ENCODE data around the gene SCARB2.

The SCARB2 gene

DNA sequence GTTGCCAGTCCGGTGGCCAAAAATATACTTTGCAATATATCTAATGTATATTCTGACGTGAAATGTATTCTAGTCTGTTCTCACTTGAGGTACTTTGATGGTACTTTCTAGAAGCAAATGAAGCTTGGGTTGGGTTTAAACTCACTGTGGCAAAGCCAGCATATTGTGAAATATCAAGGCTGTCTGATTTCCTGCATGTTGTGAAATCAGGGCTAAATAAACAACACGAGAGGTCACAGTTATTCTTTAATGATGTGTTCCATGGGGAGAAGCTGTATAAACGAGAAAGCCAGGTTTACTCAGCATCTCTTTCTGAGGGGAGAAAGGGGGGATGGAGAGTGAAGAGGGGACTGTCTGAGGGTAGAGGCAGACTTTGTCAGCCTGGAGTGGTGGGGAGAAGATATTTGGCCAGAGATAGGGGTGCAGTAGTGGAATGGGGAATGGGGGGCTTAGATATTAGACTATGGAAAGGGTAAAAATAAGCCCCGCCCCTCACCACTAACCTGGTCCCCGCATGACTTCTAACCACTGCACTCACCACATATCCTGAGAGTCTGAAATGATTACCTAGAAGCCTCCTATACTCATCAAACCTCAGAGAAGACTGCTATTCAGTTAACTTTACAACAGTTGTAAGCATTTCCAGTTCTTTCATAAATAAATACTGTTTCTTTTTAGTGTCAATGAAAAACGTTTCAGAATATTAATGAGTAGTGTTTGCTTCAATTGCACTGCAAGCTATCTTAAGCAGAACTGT lies 5.9 kb upstream of the SCARB2 start:
- DNase-seq = no peak

DNA sequence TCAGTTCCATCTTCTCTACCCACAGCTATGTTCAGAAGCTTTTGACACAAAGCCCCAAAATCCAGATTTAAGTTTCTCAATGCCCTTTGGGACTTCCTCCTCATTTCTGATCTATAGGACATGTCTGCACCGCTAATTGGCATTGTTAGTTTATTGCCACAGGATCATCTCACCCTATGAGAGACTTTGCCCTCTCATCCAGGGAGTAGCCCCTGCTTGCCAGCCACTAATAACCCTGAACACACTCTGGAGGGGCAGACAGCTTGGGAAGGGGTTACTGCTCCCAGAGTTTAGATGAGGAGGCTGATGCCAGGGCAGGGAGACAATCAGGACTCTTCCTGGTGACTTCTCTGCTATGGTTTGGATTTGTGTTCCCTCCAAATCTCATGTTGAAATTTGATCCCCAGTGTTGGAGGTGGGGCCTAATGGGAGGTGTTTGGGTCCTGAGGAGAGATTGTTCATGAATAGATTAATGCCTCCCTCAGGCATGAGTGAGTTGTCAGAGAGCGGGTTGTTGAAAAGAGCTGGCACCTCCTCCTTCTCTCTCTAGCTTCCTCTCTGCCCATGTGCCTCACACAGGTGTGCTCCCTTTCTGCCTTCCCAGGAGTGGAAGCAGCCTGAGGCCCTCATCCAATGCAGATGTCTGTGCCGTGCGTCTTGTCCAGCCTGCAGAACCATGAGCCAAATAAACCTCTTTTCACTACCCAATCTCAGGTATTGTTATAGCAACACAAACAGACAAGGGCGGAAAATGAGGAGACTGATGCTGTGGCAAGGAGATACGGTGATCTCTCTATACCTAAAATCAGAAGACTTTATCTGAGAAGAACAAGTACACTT lies 3.6 kb upstream of the SCARB2 start:
- no peak for DNase-seq

DNA sequence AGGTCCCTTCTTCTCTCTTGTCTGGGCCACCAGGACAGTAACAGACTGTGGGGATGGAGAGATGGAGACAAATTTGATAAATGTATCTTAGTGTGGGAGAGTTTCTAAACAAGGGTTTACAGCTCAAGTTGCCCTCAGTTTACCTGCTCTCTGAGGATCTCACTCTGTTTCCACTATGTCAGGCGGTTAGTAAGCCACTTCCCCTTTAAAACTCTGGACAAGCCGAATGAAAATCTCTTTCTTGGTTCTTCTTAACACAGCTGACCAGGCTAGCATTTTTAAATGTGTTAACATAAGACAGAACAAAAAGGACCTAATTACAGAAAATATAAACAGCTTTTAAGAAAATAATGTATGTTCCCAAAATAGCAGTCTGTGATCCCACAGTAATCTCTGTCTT lies 2.9 kb upstream of the SCARB2 start:
- no peak for DNase-seq

DNA sequence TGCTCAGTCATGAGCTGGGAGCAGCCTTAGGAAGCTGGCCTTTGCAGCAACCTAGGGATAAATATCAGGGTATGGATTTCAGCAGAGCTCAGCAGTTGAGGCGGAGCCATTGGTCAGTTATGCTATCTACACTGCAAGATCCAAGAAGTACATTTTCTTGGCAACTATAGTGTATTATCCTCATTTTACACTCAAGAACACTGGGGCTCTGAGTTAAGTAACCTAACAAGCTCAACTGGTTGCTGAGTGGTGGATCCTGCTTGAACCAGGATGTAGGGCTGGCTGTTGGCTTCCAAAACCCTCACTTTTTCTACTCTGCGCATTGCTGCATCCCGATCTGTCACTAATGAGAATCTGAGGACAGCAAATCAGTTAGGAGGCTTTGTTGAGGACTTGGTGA lies 1.5 kb upstream of the SCARB2 start:
- no peak for DNase-seq

DNA sequence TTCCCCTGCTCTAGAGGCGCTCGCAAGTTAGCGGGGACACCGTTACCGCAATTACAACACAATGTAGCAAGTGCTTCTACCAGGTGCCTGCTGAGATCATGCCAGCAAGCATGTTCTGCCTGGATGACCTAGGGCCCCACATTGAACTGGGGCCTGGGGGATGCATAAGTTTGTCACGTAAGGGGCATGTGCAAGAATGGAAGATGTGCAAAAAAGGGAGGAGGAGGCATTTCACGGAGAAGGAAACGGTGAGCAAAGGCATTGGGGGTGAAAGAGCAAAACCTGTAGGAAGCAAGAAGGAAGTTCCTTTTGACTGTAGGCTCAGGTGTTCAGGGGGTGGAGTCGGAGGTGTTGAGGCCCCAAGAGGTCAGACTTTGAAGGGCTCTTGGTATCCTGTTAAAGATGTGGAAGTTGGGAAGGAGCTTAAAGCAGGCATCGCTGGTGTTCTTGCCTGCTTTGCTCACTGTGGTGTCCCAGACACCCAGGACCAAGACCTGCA lies 602 bp upstream of the SCARB2 start:
- DNase-seq = no peak

DNA sequence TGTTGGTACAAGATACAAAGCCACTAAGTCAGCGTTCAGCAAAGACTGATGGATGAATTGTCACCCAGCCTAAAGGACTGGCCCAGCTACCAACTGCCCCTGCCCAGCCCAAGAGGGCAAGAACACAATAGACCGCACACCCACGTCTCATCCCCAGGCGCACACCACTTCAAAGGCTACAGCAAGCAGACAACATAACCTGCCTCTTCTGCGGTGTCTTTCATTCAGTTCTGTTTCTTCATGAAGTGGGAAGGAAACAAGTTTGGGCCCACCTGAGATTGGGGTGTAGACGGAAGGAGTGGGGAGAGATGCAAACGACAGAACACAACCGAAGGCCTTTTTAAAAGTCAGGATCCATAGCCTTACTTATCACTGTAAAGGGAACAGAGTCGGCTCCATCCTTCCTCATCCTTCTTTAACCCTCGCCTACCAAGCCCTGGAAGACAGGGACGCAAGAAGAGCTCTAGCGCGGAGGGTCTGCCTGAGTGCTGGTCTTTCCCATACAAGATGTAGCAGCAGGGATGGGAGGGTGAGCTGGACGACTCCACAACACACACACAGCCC lies 691 bp downstream of the SCARB2 start:
- DNase-seq = peak; percentile 36

DNA sequence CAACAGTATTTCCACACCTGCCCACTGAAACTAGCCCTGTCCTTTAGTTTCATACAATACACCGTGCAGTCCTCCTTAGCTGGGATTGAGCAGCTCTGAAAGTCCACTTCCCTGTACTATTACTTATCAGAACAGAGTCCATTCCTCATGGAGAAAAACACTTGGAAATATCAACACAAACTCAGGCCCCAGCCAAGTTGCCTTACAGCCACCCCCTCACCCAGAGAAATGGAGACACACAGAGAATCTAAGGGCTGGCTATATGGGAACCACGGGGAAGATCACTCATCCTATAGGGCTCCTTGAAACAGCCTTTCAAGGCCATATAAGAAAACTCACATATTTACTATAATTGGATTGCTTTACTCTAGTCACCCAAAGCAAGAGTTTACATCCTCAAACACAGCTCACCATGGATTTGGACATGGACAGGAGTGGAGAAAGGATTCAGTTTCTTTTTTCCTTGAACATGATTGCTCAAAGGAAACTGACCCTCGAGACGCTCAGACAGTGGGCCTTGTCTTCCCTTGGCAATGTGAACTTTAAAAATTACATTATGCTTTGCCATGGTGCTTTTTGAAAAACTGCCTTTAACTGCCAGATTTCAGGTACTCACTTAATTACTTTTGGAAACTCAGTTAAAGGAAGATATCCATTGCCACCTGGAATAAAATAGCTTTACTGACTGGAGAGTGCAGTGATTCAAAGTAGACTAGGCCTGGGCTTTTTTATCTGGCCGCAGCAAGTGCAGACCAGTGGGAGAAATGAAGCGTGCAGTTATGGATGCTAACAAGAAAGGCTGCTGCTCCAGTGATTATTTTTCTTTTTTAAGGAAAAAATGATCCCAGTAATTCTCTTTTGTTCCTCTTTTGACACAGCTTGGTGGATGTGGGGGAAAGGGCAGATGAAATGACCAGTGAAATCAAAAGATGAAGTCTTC lies 1.6 kb downstream of the SCARB2 start:
- no peak for DNase-seq

DNA sequence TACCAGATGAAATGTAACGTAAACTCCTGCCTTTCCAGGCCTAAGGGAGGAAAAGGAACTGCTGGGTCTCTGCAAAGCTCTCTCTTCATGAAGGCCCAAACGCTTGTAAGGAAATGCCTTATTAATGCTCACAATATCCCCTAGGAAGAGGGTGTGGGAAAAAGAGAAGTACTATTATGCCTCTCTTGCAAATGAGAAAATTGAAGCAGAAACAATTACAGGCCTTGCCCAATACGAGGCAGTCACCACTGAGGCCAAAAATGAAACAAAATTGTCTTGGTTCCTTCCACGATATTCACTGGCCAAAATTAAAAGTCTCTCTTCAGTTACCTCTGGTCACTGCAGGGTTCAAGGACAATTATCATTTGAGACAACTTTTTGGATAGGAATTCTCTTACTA lies 3.2 kb downstream of the SCARB2 start:
- DNase-seq = no peak

DNA sequence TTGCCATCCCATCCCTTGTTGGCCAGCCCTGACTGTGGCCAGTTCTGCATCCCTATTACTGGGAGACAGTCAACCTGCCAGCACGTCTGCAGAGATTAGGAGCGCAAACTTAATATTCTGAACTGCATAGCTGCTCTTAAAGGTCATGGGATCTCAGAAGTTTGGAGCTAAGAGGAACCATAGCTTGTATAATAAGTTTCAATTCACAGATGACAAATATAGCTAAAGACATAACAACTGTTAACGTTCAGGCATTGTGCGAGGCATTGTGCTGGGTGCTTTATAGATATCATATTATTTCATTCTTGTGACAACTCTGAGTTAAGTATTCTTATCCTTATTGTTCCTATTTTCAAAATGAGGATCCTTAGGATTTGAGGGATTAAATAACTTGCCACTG lies 3.7 kb downstream of the SCARB2 start:
- no peak for DNase-seq

DNA sequence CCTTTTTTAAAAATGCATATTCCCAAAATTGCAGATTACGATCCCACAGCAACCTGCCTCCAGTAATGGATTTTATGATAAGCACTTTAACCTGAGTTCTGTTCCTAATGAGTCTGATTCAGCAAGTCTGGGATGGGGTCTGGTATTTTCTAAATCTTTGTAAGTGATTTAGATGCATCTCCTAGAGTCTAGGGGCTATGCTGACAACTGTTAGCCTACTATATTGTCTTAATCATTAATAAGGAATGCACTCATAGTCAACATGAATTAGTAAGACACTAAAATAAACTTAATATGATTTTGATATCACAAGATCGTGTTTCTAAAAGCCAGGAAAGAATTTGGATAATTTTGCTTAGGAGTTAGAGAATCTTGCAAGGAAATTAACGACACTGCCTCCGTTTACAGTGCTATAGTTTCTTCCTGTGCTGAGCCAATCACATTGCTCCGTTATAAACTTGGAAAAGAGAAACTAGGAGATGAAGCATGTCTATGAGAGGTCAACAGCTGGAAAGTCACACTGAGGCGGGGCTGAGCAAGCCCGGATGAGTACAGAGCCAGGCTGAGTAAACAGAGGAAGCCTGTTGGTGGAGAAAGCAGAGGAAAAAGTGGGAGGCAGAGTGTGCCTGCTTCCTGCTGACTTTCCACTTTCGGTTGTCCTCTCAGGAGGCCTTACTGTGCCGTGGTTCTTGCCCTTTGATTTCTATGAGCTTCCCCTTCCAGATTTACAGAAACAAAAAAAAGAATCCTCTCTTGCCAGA lies 5.4 kb downstream of the SCARB2 start:
- DNase-seq = no peak

DNA sequence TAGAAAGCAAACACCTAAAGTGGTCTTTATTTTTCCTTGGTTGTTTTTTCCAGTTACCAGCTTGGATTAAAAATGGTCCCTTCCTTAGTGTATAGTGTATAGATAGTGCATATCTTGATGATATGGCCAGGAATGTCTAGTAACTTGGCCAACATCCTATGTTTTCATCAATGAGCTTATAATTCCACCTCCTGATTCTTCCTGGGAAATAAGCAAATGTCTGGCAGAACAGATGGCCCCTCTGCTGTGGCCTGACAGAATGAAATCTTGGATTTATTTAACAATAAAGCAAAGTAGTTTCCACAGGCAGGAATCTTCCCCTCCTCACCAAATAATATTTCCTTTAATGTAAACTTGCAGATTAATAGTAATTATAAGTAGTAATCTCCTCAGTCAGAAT lies 6.1 kb downstream of the SCARB2 start:
- no peak for DNase-seq

DNA sequence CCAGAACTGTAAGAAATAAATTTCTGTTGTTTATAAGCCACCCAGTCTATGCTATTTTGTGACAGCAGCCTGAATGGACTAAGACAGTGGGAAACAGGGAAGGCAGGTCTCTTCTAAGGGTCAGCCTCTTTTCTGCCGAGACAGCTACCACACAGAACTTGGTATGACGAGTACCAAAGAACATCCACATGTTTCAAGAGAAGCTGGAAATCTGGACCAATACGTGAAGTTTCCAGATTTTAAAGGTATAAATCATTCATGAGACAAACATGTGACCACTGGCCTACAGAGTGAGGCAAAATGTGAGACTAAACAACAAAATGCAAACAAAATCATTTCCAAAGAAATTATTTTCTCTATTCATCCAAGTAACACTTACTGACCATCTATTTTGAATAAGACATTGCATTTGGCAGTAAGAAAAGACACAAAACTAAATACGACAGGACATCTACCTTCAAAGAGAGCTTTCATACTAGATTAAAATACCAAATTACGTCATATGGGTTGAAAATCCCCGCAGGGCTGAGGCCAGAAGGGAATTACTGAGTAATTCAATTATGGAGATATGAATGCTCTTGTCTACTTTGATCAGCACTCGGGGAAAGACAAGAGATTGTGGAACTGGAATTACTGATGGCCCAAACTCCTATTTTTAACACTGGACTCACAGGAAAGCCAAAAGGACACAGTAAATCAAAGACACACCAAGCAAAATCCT lies 7.2 kb downstream of the SCARB2 start:
- DNase-seq = no peak

DNA sequence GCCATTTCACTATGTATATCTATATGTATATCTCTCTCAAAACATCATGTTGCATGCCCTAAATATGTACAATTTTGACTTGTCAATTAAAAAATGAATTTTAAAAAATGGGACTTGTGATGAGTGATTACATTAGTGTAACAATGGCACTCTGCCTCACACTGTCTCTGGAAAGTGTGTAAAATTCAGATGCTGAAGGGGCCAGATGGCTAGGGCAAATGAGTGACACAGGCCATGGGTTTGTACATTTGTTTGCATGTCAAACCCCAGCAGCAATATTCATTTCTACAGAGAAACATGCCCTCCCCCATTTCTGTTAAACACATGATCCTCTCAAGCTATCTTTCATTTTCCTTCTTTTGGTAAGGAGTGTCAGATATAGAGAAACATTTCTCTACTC lies 8.1 kb downstream of the SCARB2 start:
- DNase-seq = no peak

DNA sequence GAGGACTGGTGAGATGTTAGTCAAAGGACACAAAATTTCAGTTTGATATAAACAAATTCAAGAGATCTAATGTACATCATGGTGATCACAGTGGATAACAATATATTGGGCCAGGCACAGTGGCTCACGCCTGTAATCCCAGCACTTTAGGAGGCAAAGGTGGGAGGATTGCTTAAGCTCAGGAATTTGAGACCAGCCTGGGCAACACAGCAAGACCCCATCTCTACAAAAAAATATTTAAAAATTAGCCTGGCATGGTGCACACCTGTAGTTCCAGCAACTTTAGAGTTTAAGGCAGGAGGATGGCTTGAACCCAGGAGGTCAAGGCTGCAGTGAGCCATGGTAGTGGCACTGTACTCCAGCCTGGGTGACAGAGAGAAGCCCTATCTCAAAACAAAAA lies 8.7 kb downstream of the SCARB2 start:
- DNase-seq = no peak

DNA sequence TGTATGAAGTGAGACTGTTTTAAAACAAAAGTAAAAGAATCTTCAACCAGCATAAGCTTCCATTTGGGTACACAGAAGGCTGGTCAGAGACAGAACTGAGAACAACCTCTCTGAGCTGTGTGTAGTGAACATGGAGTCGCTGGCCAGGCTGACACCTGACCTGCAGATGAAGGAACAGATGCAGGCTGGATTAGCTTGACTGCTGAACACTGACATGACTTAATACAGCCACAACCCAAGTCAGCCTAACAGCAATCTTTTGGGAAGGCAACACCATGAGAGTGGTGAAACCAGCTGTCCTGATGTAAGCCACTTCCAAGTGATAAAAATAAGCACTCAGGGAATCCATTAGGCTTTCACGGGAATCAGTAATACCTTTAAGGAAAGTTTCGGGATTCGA lies 10.1 kb downstream of the SCARB2 start:
- no peak for DNase-seq

DNA sequence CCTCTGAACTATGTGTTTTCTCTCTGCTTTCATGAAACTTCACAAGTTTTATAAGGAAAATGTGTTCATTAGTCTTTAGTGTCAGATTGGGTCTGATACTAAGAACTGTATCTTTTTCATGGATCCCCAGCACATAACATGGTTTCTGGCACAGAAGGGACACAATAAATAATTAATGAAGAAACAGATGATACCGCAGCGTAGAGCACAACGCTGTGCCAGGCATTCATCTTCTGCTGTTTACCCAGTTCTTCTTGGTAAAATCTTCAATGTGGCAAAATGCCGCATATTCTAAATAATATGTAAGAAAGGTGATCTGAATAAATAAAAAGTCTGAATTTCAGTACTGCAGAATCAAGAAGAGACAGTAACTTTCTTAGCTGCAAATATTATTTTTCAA lies 12.3 kb downstream of the SCARB2 start:
- DNase-seq = no peak

DNA sequence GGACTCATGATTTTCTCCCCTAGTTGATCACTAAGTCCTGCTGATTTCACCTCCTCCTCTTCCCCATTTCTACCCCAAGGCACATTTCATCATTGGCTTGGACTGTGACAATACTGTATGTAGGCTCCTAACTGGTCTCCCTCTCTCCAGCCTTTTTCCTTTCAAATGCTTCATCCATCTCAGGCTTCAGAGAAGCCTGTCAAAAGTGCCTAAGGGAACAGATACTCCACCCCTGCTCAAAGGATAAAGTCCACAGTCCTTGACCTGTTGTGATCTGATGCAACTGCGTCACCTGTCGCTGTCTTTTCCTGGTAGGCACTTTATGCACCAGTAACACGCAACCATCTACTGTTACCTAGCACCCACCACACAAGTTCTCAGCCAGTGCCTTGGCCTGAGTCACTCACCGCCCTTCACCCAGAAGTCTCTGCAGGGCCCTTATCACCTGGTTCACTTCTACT lies 12.8 kb downstream of the SCARB2 start:
- no peak for DNase-seq

DNA sequence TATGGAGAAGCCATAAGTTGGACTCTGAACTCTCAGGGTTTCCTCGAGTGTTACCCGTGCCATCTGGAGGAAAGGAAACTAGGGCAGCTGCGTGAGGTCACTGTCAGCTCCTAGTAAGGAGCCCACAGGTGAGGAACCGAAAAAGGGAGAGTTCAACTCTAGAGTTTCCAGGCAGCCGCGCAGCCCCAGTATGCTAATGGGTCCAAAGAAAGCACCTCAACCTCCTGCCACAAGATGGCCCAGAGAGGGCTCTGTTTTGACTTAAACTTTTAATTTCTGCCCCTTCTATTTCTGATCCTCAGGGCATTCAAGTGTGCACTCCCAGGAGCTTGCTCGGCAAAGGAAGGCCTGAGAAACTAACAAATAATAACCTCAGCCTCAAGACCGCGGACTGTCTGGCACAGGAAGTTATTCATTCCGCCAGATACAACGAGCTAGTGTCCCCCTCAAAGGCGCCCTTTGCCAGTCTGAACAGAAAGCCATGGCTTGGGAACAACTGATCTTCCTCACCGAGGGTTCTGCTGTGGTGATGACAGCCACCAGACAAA lies 13.9 kb downstream of the SCARB2 start:
- no peak for DNase-seq

DNA sequence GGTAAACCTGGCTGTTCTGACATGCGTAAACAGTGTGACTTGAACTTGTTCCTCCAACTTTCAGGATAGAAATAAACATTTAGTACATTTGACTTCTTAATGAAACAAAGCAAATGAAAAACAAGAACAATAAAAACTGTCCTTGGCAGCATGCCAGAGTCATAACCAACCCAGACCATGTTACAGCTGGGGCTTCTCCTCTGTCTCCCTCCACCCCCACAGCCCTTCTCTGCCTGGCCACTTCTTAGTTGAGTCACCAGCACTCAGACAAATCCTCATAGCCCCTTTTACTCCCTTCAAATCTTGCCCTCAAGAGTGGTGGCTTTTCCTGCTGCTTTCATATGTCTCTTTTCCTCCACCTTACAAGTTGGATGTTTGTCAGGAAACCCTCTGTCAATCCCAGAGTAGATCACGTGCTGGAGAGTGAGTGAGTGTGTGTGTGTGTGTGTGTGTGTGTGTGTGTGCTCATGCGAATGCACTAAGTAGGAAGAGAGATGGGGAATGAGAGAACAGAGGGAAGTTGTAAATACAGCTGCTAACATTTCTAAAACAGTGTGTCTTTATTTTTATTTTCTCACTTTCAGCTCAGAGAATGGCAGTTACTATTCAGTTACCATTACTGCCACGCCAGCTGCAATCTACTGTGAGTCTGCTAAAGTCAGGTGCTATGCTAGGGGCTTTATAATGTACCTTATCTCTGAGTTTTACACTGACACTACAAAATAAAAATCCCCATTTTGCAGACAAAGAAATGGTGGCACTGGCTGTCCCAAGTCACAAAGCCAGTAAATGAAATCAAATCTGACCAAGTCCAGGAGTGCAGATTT lies 15.0 kb downstream of the SCARB2 start:
- DNase-seq = no peak

DNA sequence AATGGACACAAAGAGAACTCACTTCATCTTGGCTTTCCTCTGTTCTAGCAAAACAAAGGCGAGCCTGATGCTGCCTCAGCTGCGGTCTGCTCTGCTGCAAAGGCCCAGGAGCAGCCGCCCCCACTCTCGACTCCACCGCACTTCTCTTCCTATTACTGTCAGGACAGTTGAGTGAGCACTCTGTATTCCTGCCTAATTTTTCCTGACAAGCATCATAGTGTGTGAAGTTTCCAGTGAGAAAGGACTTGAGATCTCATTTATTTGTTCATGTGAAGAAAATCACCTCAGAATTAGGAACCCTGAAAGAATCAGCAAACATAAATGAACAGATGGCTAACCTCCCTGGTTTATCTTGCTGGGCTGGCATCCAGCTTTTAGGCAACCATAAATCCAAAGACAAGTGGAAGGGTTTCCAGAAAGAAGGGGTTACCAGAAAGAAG lies 15.6 kb downstream of the SCARB2 start:
- no peak for DNase-seq

Data from activated gamma-delta T cell treated with Interleukin-2 at 50 U/mL for 16 hours (primary cell).